ENCODE data around the gene TBC1D24.

The TBC1D24 gene

DNA sequence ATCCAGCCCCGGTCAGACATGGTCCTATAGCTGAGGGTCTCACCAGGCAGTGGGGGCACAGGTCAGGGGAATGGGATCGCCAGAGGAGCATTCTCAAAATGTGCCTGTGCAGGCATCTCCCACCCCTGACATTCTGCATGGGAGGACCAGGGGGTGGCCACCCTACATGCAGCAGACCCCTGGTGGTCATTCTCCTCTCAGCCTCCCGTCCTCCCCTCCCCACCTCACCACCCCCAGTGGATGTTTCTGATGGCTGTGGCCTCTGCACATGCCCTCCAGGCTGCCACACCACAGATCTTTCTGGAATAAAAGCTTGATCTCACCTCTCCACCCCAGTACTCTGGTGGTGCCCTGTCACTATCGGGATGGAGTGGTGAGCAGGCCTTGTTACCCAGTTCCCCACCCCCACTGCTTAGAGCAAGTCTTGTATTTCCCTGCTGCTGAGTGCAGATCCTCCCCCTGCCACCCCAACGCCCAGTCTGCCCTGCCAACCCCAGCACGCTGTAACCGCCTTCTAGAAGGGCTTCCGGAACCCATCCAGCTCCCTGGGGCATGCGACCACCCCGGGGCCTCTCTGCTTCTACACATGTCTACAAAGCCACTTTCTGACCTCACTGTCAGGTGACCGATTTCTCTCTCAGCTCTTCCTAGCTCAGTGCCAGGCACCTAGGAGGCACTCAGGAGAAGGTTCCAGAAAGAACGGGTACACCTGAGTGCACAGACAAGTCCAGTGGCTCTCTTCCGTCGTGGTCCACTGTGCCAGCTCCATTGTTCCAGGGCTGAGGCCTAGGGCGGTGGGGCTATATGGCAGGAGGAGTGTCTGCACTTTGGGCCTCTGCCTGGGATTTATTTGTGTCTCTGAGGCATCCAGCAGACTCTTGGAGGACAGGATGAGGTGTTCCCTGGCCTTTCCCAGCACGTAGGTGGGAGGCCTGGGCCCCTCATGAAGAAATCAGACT, 9.3 kb downstream of the TBC1D24 start:
- no peak for DNase-seq

- DNase-seq: no peak
These were observed 10.1 kb downstream of the TBC1D24 start for GRCh38 chr16:2484898-2485508.

DNA sequence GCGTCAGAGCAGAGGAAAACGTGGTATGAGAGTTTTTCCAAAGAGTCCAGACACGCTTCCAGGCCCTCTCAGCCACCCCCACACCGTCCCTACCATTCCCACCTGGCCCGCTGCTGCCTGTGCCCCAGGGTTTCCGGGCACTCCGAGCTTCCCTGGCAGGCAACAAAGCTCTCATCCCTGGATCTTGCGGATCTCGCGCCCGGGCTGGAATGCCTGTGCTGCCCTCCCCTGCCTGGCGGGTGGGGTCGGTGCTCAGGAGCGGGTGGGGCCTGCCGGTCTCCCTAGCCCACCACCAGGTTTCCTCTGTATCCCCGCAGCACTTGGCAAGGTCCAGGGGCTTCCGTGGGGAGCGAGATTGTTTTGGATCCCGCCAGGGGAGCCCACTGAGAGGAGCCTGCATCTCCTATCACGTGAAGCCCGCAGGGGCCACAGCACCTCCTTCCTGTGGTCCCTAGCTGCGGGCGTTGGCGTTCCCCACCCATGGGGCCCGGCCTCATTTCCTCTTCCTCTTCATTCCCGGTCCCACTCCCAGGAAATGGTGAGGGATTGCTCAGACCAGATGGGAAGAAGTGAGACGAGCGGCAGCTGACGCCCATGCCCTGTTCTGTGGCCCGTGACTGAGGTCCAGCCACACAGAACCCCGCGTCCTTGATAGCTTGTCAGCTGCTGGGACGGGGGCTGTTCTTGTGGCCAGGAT, 11.0 kb downstream of the TBC1D24 start:
- no peak for DNase-seq

- no peak for DNase-seq
These were observed 12.0 kb downstream of the TBC1D24 start for GRCh38 chr16:2486645-2487516.

- DNase-seq: no peak
These were observed 12.6 kb downstream of the TBC1D24 start for GRCh38 chr16:2487517-2487842.

DNA sequence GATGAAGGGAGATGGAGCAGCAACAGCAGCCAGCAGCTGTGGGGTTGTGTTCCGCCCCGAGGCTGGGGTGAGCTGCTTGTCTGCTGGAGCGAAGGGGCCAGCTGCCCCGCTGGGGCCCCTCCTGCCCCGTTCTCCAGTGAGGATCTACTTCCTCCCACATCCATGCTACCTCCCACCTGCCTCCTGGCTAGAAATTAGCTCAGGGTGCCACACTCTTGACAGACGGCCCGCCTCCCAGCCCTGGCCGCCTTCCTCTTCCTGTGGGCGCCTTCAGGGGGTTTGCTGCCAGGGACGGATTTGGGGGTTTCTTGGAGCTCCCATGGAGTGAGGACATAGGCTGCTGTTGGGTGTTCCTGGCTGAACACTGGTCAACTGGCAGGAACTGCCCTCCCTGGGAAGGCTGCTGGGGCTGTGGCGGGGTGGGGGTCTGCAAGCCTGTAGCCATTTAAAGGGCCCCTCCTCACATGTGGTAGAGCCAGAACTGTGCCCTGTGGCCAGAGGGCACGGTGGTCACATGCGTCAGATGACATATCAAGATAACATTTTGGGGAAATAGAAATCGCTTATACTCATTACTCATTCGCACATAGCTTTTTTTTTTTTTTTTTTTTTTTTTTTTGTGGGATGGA, 13.1 kb downstream of the TBC1D24 start:
- no peak for DNase-seq

- DNase-seq: no peak
These were observed 14.7 kb downstream of the TBC1D24 start for GRCh38 chr16:2489581-2489980.

- no peak for DNase-seq
These were observed 15.5 kb downstream of the TBC1D24 start for GRCh38 chr16:2490190-2491105.

DNA sequence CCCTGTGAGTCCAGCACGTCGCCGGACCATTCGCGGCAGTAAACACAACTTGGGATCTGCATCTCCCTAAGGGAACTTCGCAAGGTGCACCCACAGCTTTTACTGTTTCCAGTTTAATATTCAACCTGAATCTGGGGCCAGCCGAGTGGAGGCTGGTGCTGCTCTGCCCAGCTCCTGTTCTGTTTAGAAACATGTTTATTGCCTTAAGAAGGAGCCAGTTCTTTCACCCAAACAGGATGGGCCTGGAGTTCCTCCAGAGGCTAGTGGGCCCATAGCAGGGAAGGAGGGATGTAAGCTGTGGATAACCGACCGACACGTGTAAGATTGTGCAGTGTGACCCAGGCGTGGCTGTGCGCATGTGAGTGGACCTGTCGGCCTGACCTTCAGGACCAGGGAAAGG, 17.4 kb downstream of the TBC1D24 start:
- DNase-seq: no peak

GRCh38 chr16:2493605-2494004, 18.7 kb downstream of the TBC1D24 start:
- DNase-seq: no peak

GRCh38 chr16:2494616-2495015, 19.7 kb downstream of the TBC1D24 start:
- DNase-seq: no peak

GRCh38 chr16:2495041-2495440, 20.1 kb downstream of the TBC1D24 start:
- DNase-seq: no peak

DNA sequence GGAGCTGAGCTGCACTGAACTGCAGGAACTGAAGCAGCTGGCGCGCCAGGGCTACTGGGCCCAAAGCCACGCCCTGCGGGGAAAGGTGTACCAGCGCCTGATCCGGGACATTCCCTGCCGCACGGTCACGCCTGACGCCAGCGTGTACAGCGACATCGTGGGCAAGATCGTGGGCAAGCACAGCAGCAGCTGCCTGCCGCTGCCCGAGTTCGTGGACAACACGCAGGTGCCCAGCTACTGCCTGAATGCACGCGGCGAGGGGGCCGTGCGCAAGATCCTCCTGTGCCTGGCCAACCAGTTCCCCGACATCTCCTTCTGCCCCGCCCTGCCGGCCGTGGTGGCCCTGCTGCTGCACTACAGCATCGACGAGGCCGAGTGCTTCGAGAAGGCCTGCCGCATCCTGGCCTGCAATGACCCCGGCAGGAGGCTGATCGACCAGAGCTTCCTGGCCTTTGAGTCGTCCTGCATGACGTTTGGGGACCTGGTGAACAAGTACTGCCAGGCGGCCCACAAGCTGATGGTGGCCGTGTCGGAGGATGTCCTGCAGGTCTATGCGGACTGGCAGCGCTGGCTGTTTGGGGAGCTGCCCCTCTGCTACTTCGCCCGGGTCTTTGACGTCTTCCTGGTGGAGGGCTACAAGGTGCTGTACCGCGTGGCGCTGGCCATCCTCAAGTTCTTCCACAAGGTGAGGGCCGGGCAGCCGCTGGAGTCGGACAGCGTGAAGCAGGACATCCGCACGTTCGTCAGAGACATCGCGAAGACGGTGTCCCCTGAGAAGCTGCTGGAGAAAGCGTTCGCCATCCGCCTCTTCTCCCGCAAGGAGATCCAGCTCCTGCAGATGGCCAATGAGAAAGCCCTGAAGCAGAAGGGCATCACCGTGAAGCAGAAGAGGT, 21.5 kb downstream of the TBC1D24 start:
- no peak for DNase-seq

- no peak for DNase-seq
These were observed 22.2 kb downstream of the TBC1D24 start for GRCh38 chr16:2497116-2497630.

DNA sequence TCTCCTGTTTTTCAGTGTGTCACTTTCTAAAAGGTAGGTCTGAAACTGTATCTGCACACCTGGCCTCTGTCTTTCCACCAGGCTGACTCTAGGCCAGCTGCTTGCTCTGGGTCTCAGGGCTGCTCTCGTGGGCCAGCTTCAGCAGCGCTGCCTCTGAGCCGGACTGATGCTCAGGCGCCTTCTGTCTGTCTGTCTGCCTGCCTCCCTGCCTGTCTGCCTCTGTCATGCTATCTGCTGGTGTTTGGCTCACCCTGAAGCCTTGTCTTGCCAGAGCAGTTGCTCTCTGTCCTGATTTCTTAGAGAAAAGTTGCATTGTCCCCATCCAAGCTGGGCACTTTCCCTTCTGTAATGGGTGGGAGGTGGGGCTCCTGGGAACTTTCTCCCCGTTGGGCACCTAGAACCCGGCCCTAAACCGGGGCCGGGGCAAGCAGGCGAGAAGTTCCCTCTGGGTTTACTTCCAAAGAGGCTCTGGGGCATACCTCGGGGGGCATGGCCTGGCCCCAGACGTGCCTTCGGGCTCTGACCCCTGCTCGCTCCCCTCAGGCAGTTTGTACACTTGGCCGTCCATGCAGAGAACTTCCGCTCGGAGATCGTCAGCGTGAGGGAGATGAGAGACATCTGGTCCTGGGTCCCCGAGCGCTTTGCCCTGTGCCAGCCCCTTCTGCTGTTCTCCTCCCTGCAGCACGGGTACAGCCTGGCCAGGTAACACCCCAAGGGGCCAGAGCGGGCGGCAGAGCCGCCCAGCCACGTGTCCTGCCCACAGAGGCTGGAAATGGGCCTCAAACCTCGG, 23.0 kb downstream of the TBC1D24 start:
- DNase-seq: no peak

- no peak for DNase-seq
These were observed 23.8 kb downstream of the TBC1D24 start for GRCh38 chr16:2498531-2499253.

DNA sequence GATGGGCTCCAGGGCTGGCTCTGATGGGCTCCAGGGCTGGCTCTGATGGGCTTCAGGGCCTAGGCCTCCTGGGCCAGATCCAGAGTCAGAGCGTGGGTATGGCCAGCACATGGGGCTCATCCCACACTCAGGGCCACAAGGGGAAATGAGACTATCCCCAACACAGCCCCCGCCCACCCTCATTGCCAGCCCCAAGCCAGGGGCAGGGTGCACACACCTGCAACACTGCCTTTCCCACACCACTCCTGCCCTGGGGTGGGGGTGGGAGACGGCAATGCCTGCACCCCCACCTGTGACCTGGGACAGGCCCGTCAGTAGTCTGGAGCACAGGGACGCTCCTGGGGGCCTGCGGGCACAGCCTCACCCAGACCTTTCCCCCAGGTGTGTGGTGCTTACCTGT, 24.5 kb downstream of the TBC1D24 start:
- DNase-seq: no peak

- no peak for DNase-seq
These were observed 25.0 kb downstream of the TBC1D24 start for GRCh38 chr16:2499890-2500429.
